Neural progenitor cell (in vitro differentiated cells): ENCODE data around the gene ARHGEF9. TPM values are rescaled to one million over a fixed set of nuclear protein-coding genes. Genes with fewer than 3 reads are reported as not detected.

Experiments used
- DNase-seq: peaks from one replicate; pipeline ENCODE4 v3.0.0-alpha.2; 2016; ENCODE audit warnings: low spot score
- H2AFZ ChIP-seq: fragments of 200-600 bp; sonication (generic); replicated peaks from 2 replicates; pipeline ENCODE4 v1.6.1; 2016; ENCODE audit warnings: antibody characterized with exemption
- H3F3A ChIP-seq: fragments of 200-600 bp; sonication (generic); 2 replicates; pipeline ENCODE4 v1.6.1; 2016; ENCODE audit warnings: antibody characterized with exemption, low read depth
- H3K27ac ChIP-seq: fragments of 200-600 bp; sonication (generic); 2 replicates; pipeline ENCODE4 v1.5.1; 2016; ENCODE audit warnings: mild to moderate bottlenecking
- H3K27me3 ChIP-seq: fragments of 200-600 bp; sonication (generic); 2 replicates; pipeline ENCODE4 v1.6.1; 2016; ENCODE audit warnings: mild to moderate bottlenecking, moderate library complexity
- H3K36me3 ChIP-seq: fragments of 200-600 bp; sonication (generic); 2 replicates; pipeline ENCODE4 v1.5.1; 2016
- H3K4me1 ChIP-seq: fragments of 200-600 bp; sonication (generic); 2 replicates; pipeline ENCODE4 v1.6.1; 2016; ENCODE audit warnings: mixed run types
- H3K4me2 ChIP-seq: fragments of 200-600 bp; sonication (generic); 2 replicates; pipeline ENCODE4 v1.6.1; 2016
- H3K4me3 ChIP-seq: fragments of 200-600 bp; sonication (generic); 2 replicates; pipeline ENCODE4 v1.5.1; 2016
- H3K79me2 ChIP-seq: fragments of 200-600 bp; sonication (generic); 2 replicates; pipeline ENCODE4 v1.6.1; 2016; ENCODE audit warnings: low read depth
- H3K9ac ChIP-seq: fragments of 200-600 bp; sonication (generic); 2 replicates; pipeline ENCODE4 v1.6.1; 2016
- H3K9me3 ChIP-seq: fragments of 200-600 bp; sonication (generic); 2 replicates; pipeline ENCODE4 v1.5.1; 2016; ENCODE audit warnings: low read depth
- H4K20me1 ChIP-seq: fragments of 200-600 bp; sonication (generic); 2 replicates; pipeline ENCODE4 v1.6.1; 2016; ENCODE audit warnings: low read depth
- H3K27ac Mint-ChIP-seq: 3 replicates; pipeline ENCODE4 v1.8.0; 2021; ENCODE audit warnings: mixed read lengths
- H3K27me3 Mint-ChIP-seq: 2 replicates; pipeline ENCODE4 v1.8.0; 2022; ENCODE audit warnings: low read depth, mild to moderate bottlenecking, inconsistent platforms, moderate library complexity, mixed read lengths; ENCODE audit not compliant: insufficient read depth
- H3K36me3 Mint-ChIP-seq: 3 replicates; pipeline ENCODE4 v1.8.0; 2021; ENCODE audit warnings: mixed read lengths
- H3K4me1 Mint-ChIP-seq: 3 replicates; pipeline ENCODE4 v1.8.0; 2021; ENCODE audit warnings: mixed read lengths
- H3K4me3 Mint-ChIP-seq: 3 replicates; pipeline ENCODE4 v1.8.0; 2021; ENCODE audit warnings: mild to moderate bottlenecking, moderate library complexity, mixed read lengths
- H3K9me3 Mint-ChIP-seq: 3 replicates; pipeline ENCODE4 v1.8.0; 2020; ENCODE audit warnings: mixed read lengths
- EZH2 ChIP-seq: fragments of 200-600 bp; sonication (generic); IDR thresholded peaks from 2 replicates; pipeline ENCODE4 v1.6.1; 2017; ENCODE audit warnings: antibody characterized with exemption, mild to moderate bottlenecking, moderate library complexity
- EZH2phosphoT487 ChIP-seq: fragments of 200-600 bp; sonication (generic); IDR thresholded peaks from 2 replicates; pipeline ENCODE4 v1.6.1; 2017; ENCODE audit warnings: antibody characterized with exemption
- total RNA-seq: library from RNA; depleted of rRNA; stranded (reverse); fragments of >200 nt; gene quantifications from 2 replicates; pipeline ENCODE4 v1.2.3, GENCODE V29; 2015; ENCODE audit warnings: low replicate concordance
- TF ChIP-seq, protein P1 (sequence below): fragments of 200-600 bp; sonication (generic); IDR thresholded peaks from 2 replicates; pipeline ENCODE4 v1.5.1; 2017; ENCODE audit warnings: antibody characterized with exemption, mild to moderate bottlenecking

The ARHGEF9 gene
- total RNA-seq, 1 donor from 2014 or later: 49.7 TPM

DNA sequence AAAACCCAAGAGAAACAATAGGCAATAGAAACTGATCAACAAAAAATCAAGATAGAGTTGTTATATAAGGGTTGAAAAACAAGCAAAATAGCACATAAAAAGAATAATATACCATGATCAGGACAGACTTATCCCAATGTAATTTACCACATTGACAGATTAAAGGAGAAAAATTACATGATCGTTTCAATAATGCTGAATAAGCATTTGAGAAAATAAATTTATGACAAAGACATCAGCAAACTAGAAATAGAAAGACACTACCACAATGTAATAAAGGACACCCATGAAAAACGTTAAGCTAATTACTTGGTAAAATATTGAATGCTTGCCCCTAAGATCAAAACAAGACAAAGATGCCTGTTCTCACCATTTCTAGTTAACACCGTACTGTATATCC, 105.6 kb downstream of the ARHGEF9 start:
- TF ChIP-seq EZH2 (no peak), EZH2phosphoT487 (no peak)
- TF ChIP-seq, protein P1, sequence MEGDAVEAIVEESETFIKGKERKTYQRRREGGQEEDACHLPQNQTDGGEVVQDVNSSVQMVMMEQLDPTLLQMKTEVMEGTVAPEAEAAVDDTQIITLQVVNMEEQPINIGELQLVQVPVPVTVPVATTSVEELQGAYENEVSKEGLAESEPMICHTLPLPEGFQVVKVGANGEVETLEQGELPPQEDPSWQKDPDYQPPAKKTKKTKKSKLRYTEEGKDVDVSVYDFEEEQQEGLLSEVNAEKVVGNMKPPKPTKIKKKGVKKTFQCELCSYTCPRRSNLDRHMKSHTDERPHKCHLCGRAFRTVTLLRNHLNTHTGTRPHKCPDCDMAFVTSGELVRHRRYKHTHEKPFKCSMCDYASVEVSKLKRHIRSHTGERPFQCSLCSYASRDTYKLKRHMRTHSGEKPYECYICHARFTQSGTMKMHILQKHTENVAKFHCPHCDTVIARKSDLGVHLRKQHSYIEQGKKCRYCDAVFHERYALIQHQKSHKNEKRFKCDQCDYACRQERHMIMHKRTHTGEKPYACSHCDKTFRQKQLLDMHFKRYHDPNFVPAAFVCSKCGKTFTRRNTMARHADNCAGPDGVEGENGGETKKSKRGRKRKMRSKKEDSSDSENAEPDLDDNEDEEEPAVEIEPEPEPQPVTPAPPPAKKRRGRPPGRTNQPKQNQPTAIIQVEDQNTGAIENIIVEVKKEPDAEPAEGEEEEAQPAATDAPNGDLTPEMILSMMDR: no peak
- Mint-ChIP-seq H3K27ac (no peak overlapping the region), H3K27me3 (no peaks in the 10 kb centered on the region), H3K36me3 (peaks cover 38% of the 10 kb centered on the region), H3K4me1 (no peaks in the 10 kb centered on the region), H3K9me3 (peaks cover 26% of the 10 kb centered on the region), H3K4me3 (no peak overlapping the region)
- H3K36me3 ChIP-seq: peaks cover 7% of the 10 kb centered on the region
- no peak overlapping the region for H3K27ac ChIP-seq
- H3K9ac ChIP-seq: no peak overlapping the region
- no peak overlapping the region for H3K4me2 ChIP-seq
- H4K20me1 ChIP-seq: no peaks in the 10 kb centered on the region
- no peaks in the 10 kb centered on the region for H3F3A ChIP-seq
- H2AFZ ChIP-seq: no peak overlapping the region
- peaks cover 26% of the 10 kb centered on the region for H3K9me3 ChIP-seq
- no peaks in the 10 kb centered on the region for H3K27me3 ChIP-seq
- H3K79me2 ChIP-seq: peaks cover 21% of the 10 kb centered on the region
- no peak overlapping the region for H3K4me3 ChIP-seq
- no peaks in the 10 kb centered on the region for H3K4me1 ChIP-seq
- no peak for DNase-seq

DNA sequence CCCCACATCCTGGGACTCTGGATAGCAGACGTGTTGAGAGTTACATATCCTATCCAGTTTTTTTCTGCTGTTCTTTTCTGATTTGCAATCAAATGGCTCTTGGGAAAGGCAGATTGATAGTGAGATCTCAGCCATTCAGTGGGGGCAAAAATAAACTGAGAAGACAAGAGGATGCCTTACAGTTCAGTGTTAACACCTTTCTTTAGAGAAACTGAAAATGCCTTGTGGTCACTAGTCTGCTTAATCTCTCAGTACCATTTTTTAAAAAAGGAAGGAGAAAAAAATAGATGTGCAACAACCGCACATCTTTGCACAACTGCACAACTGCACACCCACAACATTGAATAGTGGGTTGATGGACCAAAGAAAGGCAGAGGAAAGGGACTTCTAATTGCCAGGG, 109.3 kb downstream of the ARHGEF9 start:
- H2AFZ ChIP-seq: no peak overlapping the region
- no peak overlapping the region for H3K4me3 ChIP-seq
- no peaks in the 10 kb centered on the region for H3K79me2 ChIP-seq
- Mint-ChIP-seq H3K4me3 (no peak overlapping the region), H3K9me3 (peaks cover 9% of the 10 kb centered on the region), H3K27ac (no peak overlapping the region), H3K36me3 (peaks cover 38% of the 10 kb centered on the region), H3K4me1 (no peaks in the 10 kb centered on the region), H3K27me3 (no peaks in the 10 kb centered on the region)
- H3K9ac ChIP-seq: no peak overlapping the region
- no peak overlapping the region for H3K4me2 ChIP-seq
- TF ChIP-seq EZH2 (no peak), EZH2phosphoT487 (no peak)
- TF ChIP-seq, protein P1: no peak
- H3K27me3 ChIP-seq: no peaks in the 10 kb centered on the region
- H3F3A ChIP-seq: no peaks in the 10 kb centered on the region
- no peaks in the 10 kb centered on the region for H4K20me1 ChIP-seq
- H3K4me1 ChIP-seq: peaks cover under 1% of the 10 kb centered on the region
- H3K36me3 ChIP-seq: no peaks in the 10 kb centered on the region
- no peak for DNase-seq
- H3K9me3 ChIP-seq: peaks cover 8% of the 10 kb centered on the region
- no peak overlapping the region for H3K27ac ChIP-seq

DNA sequence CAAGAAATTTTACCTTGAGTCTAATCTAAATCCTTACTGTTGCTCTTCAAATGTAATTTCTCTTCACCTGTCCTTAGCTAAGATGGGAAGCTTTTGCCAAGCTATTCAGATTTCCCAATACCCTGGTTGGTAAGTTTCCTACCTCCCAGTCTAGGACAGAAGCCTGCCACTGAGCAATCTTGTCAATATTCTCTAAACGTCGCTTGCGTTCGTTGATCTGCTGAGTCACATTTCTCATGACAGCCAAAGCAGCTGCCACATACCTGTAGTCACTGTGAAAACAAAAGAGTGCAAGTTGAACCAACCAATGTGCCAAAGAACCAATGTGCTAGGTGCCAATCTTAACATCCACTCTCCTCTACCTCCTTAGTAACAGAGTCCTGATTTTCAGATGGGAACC, 111.1 kb downstream of the ARHGEF9 start:
- Histone ChIP-seq H4K20me1 (no peaks in the 10 kb centered on the region), H3F3A (no peaks in the 10 kb centered on the region), H3K9me3 (no peaks in the 10 kb centered on the region), H3K27me3 (no peaks in the 10 kb centered on the region), H2AFZ (no peak overlapping the region), H3K4me1 (peaks cover 4% of the 10 kb centered on the region), H3K79me2 (no peaks in the 10 kb centered on the region), H3K4me2 (no peak overlapping the region), H3K9ac (no peak overlapping the region), H3K4me3 (no peak overlapping the region), H3K36me3 (no peaks in the 10 kb centered on the region), H3K27ac (no peak overlapping the region)
- Mint-ChIP-seq H3K4me3 (no peak overlapping the region), H3K36me3 (peaks cover 40% of the 10 kb centered on the region), H3K27ac (no peak overlapping the region), H3K4me1 (no peaks in the 10 kb centered on the region), H3K27me3 (peaks cover 2% of the 10 kb centered on the region), H3K9me3 (peaks cover 4% of the 10 kb centered on the region)
- DNase-seq: no peak
- no peak for TF ChIP-seq EZH2

DNA sequence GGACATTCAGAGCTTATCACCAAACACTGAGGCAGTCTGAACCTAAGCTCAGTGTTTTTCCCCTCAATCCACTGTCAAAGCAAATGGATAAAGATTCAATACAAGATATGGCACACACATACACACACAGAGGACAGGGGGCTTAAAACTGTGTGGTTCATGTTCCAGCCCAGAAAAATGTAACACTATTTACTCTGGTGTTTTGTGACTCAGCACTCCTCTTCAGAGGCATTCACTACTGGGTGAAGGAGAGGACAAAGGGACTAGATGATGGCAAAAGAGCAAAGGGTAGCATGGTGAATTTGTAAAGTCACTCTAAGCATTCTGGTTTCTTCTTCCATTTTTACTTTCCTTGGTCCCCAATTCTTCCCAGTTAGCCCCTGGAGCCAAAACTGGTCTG, 120.3 kb downstream of the ARHGEF9 start:
- Histone ChIP-seq H3K4me1 (no peaks in the 10 kb centered on the region), H3K36me3 (peaks cover 5% of the 10 kb centered on the region), H2AFZ (no peak overlapping the region), H3K79me2 (no peaks in the 10 kb centered on the region), H3K27me3 (no peaks in the 10 kb centered on the region), H3K9ac (no peak overlapping the region), H3K4me3 (no peak overlapping the region), H3F3A (no peaks in the 10 kb centered on the region), H3K9me3 (no peaks in the 10 kb centered on the region), H3K4me2 (no peak overlapping the region), H3K27ac (no peak overlapping the region), H4K20me1 (no peaks in the 10 kb centered on the region)
- Mint-ChIP-seq H3K4me1 (no peaks in the 10 kb centered on the region), H3K4me3 (no peak overlapping the region), H3K9me3 (peaks cover 2% of the 10 kb centered on the region), H3K27ac (no peak overlapping the region), H3K36me3 (peaks cover 18% of the 10 kb centered on the region), H3K27me3 (peaks cover 2% of the 10 kb centered on the region)
- no peak for TF ChIP-seq EZH2
- TF ChIP-seq, protein P1: no peak
- TF ChIP-seq EZH2phosphoT487: no peak
- DNase-seq: no peak
